Measurements from ENCODE around the gene IFIT3.

Gene IFIT3

GRCh38 chr10:89297791-89298190 is 30.0 kb upstream of the IFIT3 start:
- TF ChIP-seq CTCF (IDR thresholded peaks at IDR 0.05) (no peak), ZFX (IDR thresholded peaks at IDR 0.05; ENCODE audit: borderline replicate concordance) (no peak)
- no peak overlapping the region for H3K27ac ChIP-seq

GRCh38 chr10:89299031-89299430 is 28.8 kb upstream of the IFIT3 start:
- H3K27ac ChIP-seq = no peak overlapping the region
- TF ChIP-seq ZFX (IDR thresholded peaks at IDR 0.05; ENCODE audit: borderline replicate concordance) (no peak), CTCF (IDR thresholded peaks at IDR 0.05) (no peak)

- TF ChIP-seq ZFX (IDR thresholded peaks at IDR 0.05; ENCODE audit: borderline replicate concordance) (no peak), CTCF (IDR thresholded peaks at IDR 0.05) (no peak)
- peak overlapping the region; percentile 43; the same call in 1 of the 2 replicates for H3K27ac ChIP-seq
Measured at GRCh38 chr10:89301232-89301631, 26.6 kb upstream of the IFIT3 start.

- peak within 1 kb of the TSS; percentile 43; the same call in 1 of the 2 replicates for H3K27ac ChIP-seq
- TF ChIP-seq CTCF (IDR thresholded peaks at IDR 0.05) = no peak
- TF ChIP-seq ZFX (IDR thresholded peaks at IDR 0.05; ENCODE audit: borderline replicate concordance) = no peak
Measured at GRCh38 chr10:89301721-89302445, 25.9 kb upstream of the IFIT3 start, which contains the start of gene IFIT2. Gene IFIT2 (plus strand): TSS chr10:89302046. CDS start chr10:89302124, 78 bp downstream.

- TF ChIP-seq ZFX (IDR thresholded peaks at IDR 0.05; ENCODE audit: borderline replicate concordance) (no peak), CTCF (IDR thresholded peaks at IDR 0.05) (no peak)
- no peak overlapping the region; the same call in 1 of the 2 replicates for H3K27ac ChIP-seq
Measured at GRCh38 chr10:89302625-89303024, 25.2 kb upstream of the IFIT3 start.

GRCh38 chr10:89303161-89303560 is 24.6 kb upstream of the IFIT3 start:
- H3K27ac ChIP-seq = no peak overlapping the region
- TF ChIP-seq ZFX (IDR thresholded peaks at IDR 0.05; ENCODE audit: borderline replicate concordance) (no peak), CTCF (IDR thresholded peaks at IDR 0.05) (no peak)

- TF ChIP-seq ZFX (IDR thresholded peaks at IDR 0.05; ENCODE audit: borderline replicate concordance) (no peak), CTCF (IDR thresholded peaks at IDR 0.05) (no peak)
- H3K27ac ChIP-seq = no peak overlapping the region
Measured at GRCh38 chr10:89304026-89304425, 23.8 kb upstream of the IFIT3 start.

All from 22Rv1 (cell line).